Activated CD8-positive, alpha-beta memory T cell treated with anti-CD3 and anti-CD28 coated beads, Interleukin-2, amount 50 U/mL, for 48 hours (primary cell): ENCODE measurements around the gene GFRA4.

Experiments
- DNase-seq: peaks from one replicate; pipeline ENCODE4 v3.0.0-alpha.2; 2020

The GFRA4 gene

DNA sequence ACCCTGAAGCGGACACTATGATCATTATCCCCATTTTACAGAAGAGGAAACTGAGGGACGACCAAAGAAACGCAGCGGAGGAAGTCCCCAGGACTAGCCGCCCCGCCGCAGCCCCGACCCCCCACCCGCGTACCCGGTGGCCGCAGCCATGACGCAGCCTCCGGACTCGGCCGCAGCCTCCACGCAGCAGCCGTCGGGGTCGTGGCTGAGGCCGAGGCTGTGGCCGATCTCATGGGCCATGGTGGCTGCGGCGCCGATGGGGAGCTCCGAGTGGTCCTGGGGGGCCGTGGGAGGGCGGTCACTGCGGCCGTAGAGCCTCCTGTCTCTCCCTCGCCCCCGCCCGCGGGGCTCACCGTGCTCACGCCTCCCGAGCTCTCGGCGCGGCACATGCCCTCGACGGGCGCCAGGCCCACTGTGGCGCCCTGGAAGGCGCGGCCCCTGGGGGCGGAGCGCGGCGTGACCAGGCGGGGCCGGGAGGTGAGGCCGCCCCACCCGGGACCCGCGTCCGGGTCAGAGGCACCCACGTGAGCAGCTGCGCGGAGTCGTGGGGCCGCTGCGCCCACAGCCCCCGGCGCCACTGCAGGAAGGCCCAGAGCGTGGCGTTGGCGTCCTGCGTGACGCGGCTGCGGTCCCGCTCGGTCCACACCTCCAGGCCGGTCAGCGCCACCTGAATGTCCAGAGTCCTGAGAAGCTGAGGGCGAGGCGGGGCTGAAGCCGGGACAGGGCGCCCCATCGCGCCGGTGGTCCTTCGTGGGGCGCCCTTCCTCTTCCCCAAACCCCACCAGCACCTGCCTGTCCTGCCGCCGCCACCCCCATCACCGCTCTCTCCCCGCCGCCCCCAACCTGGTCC lies 10.2 kb upstream of the GFRA4 start:
- DNase-seq = no peak

DNA sequence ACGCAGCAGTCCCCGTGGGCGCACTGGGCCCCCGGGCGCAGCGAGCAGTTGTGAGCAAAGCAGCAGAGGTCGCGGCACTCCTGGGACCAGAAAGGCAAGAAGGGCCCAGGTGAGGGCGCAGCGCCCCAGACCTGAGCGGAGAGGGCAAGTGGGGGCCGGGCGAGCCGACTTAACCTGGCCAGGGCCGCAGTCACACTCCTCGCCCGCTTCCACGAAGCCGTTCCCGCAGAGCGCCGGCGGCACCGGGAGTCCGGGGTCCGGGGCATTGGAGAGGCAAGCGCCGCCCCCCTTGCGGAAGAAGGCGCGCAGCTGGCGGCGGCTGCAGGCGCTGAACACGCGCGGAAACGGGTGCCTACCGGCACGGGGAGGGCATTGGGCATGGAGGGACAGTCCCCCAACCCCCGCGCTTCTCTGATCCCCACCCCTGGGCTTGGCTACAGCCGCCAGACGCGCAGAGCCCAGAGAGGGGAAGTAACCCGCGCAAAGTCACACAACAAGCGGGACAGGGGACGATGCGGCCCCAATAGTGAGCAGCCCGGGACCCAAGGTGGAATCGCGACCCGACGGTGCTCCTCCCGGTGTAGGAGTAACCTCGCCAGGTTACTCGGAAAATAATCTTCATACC lies 9.5 kb upstream of the GFRA4 start:
- DNase-seq = no peak

DNA sequence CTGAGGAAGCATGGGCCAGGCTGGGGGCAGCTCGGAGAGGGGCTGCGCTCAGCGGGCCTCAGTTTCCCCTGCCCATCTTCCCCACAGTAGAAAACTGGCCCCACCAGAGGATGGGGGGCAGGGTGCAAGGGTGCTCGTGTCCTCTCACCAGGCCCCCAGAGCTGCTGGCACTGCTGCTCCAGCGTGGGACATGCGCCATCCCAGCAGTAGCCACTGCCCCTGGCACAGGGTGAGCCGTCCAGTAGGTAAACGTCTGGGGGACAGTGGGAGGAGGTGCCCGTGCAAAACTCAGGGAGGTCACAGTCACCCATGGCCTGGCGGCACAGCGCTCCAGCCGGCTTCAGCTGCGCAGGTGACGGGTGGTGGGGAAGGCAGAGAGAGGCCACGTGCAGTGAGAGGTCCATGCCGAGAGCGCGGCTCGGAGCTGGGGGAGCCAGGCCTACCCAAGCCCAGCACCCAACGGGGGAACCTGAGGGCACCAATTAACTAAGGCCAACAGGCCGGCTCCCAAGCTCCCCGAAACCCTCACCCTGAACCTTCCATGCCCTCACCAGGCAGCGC lies 8.9 kb upstream of the GFRA4 start:
- DNase-seq = no peak

DNA sequence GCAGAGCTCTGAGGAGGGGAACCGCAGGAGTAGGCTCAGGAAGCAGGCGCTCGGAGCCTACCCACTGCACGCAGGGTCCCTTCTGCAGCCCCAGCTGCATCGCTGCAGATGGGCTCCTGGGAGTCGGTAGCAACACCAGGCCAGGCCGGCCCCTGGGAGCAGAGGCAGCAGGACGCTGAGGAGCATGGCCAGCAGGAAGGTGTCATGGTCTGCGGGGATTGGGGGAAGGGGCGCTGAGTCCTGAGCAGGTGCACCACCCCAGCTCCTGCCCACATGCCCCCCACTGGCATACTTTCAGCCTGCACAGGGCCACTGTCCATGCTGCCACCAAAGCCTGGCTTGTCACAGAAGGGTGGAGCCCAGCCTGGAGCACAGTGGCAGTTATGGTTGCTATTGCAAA lies 7.7 kb upstream of the GFRA4 start:
- no peak for DNase-seq

DNA sequence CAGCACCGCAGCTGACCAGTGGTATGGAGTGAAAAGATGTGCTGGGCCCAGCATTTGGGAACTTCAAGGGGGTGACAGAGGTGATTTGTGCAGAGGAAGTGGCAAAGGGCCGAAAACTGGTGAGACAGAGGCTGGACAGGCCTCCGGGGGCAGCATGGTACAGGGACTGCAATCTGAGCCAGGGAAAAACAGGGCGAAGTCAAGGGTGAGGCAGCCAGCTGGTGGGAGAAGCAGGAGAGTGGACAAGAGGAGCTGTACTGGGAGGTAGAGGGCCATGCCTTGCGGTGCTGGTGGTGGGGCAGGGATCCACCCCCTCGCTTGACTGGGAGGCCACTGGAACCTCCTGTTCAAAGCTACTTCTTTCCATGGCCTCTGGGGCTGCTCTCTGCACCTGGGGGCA lies 7.3 kb upstream of the GFRA4 start:
- DNase-seq = no peak

DNA sequence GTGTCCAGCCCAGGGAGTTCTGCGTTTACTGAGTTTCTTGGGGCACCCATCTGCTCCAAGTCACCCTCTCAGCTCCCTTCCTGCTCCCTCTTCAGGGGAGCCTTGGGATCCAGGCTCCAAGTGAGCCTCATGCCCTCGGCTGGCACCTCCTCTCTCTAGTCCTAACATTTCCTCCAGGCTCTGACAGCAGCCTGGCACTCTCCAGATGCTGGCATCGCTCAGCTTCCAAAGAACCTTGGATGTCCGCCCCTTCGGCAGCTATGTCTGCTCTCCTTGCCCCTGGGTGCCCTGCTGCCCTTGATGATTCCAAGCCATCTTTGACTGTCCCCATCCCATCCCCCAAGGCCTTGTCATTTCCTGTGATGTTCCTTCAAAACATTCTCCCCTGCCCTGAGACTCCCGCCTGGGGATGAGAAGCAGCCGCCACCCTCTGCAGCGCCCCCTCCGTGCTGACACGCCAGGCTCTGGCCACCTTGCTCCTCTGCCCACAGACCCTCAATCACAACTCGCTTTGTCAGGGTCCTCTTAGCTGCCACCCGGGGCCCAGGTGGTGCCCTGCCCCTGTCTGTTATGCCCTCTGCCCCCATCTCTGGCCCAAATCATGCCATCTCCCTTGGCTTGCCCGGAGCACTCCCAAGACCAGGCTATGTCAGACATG lies 6.6 kb upstream of the GFRA4 start:
- DNase-seq = no peak

DNA sequence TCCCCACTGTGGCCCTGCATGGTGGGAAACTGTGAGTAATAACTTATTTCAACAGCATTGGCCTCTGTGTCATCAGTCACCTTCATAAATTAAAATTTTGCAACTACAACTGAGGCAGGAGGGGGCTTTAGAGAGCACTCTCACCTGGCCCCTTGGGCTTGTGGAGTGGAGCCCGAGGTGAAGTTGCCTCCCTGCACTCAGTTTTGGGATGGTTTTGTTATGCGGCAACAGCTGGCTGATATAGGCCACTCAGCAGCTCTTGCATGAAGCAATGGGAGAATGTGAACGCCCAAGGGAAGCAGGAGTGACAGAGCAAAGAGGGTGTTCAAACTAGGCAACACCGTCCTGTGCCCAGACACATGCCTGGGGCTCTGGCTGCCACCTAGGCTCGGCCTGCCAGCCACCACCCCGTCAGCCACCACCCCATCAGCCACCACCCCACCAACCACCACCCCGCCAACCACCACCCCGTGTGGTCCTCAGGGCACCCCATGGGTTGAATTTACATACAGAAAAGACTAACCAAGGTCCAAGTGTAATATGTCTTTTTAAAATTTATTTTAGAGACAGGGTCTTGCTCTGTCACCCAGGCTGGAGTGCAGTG lies 4.3 kb upstream of the GFRA4 start:
- DNase-seq = no peak

DNA sequence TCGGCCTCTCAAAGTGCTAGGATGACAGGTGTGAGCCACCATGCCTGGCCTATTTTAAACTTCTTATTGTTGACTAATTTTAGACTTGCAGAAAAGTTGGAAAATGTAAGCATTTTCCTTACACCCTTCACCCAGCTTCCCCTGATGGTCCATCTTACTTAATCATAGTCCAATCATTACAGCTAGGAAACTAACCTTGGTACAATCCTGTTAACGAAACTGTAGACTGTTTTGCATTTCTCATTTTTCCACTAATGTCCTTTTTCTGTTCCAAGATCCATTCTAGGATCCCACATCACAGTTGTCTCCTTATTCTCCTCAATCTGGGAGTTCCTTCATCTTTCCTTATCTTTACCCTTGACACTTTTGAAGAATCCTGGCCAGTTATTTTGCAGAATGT lies 659 bp upstream of the GFRA4 start:
- DNase-seq = no peak

DNA sequence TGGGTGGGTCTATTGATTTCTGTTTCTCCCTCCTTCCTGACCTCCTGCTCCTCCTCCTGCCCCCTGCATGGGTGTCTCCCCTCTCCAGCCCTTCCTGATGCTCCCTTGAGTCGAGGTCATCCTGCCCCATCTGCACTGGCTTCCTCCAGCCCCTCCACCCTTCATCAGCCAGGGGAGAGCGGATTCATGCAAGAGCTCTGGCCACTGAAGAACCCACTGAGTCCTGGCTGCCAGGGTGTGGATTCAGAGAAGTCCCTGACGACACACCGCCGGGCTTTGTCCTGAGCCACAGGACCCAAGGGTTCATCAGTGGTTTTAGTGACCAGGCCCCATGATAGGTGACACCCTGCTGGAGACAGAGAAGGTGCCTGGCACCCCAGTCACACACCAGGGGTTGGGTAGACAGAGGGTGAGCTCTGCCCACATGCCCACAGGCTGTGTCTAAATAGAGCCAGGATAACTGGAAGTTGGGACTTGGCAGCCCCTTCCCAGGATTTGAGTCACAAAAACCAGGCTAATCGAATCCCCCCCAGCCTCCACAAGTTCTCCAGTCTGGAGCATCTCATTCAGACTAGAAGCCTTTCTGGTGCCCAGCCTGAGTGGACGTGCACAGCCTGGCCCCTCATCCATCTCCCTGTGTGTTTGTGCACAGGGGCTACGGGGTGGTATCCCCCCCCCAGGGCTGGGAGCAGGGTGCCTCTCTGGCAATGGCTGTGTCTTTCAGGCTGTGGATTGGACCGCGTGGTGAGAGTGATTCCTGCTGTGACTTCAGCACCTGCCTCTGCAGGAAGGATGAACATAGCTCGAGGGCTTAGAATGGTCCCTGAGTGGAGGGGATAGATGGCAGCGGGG lies 1.2 kb downstream of the GFRA4 start:
- DNase-seq = peak; percentile 45

DNA sequence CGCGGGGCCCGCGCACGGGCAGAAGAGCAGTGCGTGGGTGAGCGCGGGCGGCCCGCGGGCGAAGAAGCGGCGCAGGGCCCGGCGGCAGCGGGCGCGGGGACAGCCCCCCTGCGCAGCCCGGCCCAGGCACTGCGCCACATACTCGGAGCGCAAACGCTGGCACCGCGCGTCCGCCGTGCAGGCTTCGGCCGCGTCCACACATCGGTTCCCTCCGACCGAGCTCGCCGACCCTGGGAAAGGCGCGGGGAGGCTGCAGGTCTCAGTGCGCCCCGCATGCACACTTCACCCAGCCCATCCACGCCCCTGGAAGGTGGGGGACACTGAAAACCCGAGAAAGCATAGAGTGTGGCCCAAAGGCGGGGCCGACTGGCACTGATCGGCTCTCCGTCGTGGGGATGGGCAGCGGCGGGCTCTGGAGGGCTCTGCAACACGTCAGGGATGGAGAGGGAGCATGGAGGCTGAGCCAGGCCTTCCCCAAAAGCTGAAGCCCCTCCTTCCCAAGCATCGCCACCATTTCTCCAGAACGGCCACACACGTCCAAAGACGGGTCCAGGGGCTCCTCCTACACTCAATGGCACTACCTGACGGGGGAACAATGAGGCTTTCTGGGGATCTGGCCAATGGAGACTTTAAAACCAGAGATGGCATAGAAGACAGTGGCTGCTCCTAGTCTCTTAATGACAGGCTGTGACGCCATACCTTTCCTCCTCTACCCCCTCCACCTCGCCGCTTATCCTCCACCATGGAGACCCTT lies 2.0 kb downstream of the GFRA4 start:
- DNase-seq = peak; percentile 46

DNA sequence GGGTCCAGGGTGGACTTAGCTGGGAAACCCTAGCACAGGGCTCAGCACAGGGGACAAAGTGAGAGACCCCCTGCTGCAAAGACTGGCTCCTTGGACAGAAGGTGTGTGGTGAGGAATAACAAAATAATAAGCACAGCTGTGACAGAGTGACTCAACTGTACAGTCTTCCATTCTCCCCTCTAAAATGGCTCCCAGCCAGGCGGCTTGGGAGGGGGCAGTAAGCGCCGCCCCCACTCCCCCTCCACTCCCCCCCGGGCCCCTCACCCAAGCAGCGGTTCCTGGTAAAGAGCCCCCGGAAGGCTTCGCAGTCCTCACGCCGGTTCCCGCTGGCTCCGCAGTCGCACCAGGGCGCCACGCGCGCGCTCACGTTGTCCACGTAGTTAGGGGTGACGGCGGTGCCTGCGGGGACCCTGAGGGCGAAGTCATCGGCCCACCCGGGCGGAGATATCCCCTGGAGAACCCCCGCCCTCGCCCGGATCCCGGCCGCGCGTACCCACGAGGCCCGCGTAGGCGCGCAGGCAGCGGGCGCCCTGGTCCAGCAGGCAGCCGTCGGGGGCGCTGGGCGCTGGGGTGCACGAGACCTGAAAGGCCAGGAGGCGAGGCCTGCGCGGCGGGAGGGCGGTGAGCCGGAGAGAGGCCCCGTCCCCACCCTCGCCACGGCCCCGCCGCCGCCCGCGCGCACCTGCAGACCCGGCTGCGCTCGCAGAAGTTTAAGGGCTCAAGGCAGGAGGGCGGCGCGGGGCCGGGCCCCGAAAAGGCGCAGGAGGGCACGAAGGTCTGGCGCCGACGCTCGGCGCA lies 2.7 kb downstream of the GFRA4 start:
- DNase-seq = peak; percentile 52

DNA sequence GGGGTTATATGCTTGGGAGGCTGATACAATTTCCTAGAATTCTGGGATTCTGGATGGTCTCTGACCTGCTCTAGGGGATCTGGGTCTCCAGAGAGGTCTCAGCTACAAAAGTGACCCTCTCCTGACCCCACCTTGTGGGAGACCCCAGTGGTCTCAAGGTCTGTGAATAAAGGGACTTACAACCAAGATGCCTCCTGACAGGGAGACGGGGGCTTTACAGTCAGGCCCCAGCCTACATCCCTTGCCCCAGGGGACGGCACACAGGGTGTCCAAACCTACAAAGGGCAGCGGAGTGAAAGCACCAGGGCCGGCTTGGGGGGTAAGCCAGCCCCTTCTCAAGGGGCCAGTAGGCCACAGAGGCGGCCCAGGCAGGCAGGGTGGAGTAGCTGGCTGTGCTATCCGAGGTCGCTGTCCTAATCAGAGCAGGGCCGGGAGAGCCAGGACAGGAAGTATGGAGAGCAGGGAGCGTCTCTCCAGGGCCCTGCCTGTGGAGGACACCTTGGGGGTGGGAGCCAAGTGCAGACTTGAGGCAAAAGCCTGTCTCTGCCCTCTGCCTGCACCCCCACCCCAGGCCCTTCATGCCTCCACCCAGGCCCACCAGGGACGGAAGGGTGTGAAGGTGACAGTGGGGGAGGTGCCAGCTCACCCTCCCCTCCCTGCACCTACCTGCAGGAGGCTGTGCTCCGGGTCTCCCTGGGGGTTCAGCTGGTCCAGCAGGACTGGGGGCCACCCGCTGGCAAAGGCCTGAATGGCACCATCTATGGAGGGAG lies 3.5 kb downstream of the GFRA4 start:
- no peak for DNase-seq

DNA sequence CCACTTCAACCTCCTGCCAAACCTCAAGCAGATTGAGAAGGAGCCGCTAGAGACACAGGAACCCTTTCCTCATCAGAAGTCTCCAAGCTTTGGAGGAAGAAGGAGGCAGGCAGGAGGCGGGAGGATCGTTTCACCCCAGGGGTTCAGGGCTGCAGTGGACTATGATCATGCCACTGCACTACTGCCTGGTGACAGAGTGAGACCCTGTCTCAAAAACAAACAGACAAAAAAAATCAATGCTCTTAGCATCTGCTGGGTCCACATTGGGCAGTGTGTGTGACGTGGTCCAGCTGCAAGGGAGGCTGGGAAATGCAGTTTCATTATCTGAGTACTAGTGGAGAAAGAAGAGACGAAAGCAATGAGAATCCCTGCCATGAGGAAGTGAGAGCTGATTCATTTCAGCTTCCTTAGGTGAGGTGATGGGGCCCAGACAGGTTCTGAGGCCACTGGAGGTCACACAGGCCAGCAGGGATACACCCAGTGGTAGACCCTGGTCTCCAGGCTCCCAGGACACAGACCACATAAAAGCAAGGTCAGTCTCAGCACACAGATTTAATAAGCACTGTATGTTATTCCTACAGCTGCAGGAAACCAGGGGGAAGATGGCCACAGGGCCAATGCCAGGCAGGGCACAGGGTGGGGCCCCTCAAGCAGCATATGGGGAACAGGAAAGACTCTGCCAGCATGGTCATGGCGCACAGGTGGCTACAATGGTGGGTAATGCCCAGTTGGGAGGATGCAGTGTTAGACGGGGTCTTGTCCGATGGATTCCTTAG lies 4.3 kb downstream of the GFRA4 start:
- DNase-seq = peak; percentile 48

DNA sequence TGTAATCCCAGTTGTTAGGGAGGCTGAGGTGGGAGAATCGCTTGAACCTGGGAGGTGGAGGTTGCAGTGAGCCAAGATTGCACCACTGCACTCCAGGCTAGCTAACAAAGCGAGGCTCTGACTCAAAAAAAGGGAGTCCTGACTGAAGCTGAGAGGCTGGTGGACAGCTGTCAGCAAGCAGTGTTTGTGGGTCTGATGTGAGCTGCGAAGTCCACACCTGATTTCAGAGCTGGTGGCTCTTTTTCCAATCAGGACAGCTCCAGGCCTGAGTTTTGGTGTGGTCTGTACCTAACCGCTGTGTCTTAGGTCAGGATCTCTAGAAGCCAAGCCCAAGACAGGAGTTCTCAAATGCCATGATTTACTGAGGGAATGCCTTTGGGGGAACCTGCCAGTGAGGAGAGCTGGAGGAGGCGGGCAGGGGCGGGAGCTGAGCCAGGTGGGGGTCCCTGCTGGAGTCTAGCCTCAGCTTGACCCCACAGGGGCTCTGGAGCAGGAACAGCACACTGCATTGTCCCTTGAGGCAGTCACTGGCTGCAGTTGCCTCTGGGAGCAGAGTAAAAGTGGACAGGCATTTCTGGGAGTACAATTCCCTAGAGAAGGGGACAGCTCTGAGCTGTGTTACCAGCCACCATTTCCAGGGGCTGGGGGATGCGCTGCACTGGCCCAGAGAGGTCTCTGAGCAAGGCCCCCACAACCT lies 5.0 kb downstream of the GFRA4 start:
- DNase-seq = no peak

DNA sequence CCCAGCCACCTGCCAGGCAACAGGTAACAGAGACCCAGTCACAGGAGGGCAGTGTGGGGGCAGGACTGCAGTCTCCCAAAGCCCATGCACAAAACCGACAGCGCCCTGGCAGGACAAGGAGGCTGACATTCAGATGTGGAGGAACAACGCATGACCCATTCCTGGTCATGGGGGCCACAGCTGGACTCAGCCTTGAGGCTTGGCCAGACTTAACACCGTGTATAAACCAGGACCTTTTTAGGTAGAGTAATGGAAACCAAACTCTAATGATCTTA lies 8.1 kb downstream of the GFRA4 start:
- DNase-seq = no peak

DNA sequence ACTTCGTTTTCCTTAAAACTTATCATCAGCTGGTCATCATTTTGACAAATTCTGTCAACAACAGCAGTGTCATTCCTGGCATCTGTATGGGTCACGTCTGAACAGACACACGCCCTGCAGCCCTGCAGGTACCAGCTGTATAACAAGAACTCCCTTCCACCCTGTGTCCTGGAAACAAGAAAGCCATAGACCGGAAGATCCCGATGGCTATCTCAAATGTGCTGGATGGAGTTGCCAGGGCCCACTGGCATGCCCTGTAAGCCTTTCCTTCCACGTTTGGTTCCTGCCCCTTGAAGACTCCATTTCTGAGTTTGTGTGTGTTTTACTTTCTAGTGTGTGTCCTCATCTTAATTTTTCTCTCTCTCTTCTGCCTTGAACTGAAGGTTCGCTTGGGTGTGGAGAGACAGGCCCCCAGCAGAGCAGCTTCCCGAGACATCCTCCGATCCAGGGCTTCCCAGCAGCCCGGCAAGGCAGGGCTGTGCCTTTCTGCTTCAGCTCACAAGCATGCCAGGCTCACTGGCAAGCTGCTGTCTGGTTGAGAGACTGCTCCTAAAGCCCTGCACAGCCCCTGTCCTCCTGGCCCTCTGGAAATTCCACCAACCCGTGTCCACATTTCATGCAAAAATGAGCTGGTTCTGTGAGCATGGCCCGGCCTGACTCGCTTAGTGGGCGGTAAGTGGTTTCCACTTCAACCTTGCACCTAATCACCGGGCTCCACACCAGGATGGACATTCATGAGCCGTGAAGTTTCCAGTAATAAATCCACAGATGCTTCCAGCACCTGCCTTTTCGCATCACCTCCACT lies 8.7 kb downstream of the GFRA4 start:
- DNase-seq = no peak

DNA sequence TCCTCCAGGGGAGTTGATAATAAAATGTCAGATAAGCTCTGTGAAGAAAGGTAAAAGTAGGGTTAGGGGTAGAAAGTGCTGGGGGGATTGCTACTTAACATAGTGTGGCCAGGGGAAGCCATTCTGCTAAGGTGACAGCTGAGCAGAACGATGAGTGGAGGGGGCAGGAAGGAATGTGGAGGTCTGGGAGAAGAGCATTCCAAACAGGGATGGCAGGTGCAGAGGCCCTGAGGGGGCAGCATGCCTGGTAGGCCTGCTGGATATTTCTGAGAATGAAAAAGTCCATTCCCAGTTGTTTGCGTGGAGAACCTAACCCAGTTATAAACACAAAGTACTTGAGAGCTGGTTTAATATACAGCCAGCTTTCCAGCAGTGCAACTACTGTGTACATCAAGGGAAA lies 9.3 kb downstream of the GFRA4 start:
- no peak for DNase-seq
